G401.6 (cell line): ENCODE data around the gene GRB10.

Experiments
- FAIRE-seq: peaks from 2 replicates; lab custom pipeline; 2012; peaks lifted over from hg19 to GRCh38; lab: Jason Lieb, UNC

Gene GRB10

DNA sequence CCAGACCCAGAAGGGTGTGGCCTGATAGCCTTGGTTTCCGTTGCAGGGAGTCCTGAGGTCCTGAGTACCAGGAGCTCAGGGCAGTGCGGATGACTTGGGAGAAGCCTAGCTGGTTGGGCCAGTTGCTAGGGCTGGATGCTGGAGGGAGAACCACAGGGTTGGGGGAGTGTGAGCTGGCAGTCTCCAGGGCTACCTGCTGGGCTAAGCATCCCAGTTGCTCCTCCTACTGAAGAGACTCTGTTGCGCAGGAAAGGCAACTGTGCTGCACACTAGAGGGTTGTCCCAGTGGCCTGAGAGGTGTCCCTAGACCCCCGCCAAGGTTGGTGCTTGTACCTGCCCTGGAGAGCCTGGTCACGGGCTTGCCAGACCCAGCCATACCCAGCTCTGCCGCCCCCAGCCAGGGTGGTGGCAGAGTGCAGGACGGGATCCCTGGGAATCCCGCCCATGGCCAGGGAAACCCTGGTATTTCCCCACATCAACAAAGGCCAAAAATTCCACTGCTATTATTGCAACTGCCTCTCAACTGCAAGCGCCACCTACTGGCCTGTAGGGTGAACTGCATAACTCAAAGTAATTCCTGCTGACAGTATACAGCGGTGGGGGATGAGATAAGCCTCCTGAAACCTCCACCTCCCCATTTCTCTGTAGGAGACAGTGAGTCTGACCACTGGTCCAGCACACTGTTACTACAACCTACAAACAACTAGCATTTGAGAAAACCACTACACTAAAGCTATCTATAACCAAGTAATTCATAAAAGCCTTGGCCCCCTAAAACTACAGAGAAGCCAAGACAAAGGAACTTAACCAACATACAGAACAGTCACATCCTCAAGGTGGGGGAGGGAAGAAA, 149.9 kb downstream of the GRB10 start:
- no peak for FAIRE-seq

DNA sequence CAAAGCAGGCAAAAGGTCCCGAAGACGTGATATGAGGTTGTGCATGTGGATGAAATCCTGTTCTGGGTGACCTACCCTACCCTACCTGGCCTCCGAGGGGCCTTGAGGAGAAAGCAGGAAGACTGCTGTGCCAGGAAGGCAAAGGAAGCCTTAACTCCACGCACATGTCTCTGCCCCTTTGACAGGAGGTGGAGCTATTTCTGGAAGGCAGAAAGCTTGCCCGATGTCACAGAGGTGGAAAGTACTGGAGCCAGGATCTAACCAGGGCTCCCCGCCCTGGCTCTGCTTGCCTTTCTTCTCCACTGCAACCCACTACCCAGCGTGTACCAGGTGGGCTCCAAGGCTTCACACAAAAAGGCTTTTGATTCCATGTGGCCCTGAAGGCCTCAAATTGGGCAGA, 151.1 kb downstream of the GRB10 start:
- FAIRE-seq, result no peak

- FAIRE-seq, result no peak
Observed at GRCh38 chr7:50631100-50631499, 151.6 kb downstream of the GRB10 start.

DNA sequence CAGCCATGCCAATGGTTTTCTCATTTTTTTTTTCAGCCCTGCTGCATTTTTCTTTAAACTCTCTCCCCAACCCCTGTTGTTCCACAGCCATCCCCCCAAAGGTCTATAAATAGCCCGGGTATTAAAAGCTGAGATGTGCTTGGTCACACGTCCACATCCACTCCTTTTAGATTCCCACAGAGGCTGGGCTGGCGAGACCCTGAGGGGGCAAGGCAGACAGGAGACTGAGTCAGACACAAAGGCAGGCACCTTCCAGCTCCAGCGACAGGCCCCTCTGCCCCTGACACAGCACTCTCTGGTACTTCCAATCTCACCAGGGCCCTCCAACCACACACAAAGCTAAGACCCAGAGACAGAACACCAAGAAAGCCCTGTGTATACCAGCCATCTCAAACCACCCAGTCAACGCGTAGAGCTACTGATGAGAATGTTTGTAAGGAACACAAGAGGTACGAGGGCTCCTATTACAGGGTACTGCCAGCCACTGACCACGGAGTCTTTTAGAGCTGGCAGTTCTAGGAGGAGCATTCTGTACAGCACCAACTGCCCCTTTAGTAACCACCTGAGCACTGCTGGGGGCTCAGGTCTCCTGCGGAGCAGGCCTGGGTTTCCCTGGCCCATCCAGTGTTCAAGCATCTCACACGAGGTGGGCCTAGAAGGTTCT, 153.3 kb downstream of the GRB10 start:
- no peak for FAIRE-seq

- FAIRE-seq, result no peak
Observed at GRCh38 chr7:50628434-50629084, 154.1 kb downstream of the GRB10 start.

- no peak for FAIRE-seq
Observed at GRCh38 chr7:50627824-50628361, 154.8 kb downstream of the GRB10 start.

DNA sequence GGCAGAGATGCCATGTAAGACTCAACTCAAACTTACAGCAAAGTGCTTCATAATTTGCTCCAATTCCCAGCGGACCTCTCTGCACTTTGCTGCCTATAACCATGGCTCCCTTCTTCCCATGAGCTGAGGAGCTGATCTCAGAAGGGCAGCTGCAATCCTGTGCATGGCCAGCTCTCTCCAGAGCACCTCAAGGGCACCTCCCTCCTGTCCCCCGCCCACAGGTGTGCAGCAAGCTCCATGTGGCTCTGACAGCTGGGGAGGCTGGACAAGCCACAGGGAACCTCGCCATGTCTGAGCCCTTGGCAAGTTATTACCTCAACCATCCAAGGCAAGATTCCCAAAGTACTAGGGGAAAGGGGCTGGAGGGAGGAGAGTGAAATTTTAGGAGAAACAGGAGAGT, 156.4 kb downstream of the GRB10 start:
- no peak for FAIRE-seq

GRCh38 chr7:50625360-50625759, 157.3 kb downstream of the GRB10 start:
- FAIRE-seq, result no peak

DNA sequence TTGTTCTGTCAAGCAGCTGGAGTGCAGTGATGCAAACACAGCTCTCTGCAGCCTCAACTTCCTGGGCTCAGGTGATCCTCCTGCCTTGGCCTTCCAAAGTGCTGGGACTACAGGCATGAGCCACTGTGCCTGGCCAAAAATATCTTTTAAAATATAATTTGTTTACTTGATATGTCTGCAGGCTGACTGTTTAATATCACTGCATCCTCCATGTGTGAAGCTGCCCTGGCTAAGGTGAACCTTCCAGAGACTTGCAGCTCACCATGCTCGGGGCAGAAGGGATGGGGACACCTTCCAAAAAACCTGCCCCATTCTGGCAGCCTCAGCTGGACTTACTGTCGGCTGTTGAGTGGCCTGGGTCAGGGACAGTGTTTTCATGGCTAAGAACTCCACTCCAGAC, 159.9 kb downstream of the GRB10 start:
- FAIRE-seq, result no peak

DNA sequence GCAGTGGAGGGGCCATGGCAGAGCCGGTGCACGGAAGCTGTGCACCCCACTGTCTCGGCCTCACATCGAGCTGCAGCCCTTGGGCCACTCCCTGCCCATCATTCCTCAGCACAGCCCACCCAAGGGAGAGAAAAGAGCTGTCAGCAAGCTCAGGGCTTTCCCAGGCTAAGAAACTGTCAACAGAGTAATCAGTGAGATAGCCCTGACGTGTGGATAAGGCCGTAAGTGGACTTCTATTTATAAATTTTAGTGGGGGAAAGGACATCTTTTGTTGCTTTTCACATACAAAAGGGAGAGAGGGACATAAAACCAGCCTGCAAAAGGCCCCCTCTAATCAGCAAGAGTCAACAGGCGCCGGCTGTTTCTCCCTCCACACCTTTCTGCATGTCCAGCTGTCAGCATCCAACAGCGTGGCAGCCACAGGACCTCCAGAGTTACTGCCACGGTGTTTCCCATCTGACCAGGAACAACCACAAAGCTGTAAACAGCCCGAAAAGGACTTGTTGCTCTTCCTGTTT, 160.7 kb downstream of the GRB10 start:
- no peak for FAIRE-seq

- FAIRE-seq, result no peak
Observed at GRCh38 chr7:50621206-50621605, 161.5 kb downstream of the GRB10 start.

GRCh38 chr7:50620433-50620832, 162.3 kb downstream of the GRB10 start:
- FAIRE-seq, result no peak

GRCh38 chr7:50619684-50620083, 163.0 kb downstream of the GRB10 start:
- no peak for FAIRE-seq

DNA sequence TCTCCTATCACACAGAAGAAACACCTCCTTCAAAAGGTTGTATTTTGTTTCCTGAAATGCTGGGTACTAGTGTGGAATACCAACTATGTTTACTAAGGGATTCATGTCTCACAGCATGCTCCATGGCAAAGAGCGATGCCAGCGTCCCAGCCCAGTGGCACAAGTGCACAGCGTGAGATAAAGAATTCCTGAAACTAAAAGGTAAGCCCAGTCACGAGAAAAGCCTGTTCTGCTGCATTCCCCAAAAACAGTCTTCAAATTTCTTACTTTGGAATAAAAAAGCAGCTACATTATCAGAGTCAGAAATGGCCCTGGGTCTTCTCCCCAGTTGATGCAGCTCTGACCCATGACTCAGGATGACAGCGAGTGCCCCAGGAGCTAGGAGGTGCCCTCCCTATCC, 164.4 kb downstream of the GRB10 start:
- no peak for FAIRE-seq

DNA sequence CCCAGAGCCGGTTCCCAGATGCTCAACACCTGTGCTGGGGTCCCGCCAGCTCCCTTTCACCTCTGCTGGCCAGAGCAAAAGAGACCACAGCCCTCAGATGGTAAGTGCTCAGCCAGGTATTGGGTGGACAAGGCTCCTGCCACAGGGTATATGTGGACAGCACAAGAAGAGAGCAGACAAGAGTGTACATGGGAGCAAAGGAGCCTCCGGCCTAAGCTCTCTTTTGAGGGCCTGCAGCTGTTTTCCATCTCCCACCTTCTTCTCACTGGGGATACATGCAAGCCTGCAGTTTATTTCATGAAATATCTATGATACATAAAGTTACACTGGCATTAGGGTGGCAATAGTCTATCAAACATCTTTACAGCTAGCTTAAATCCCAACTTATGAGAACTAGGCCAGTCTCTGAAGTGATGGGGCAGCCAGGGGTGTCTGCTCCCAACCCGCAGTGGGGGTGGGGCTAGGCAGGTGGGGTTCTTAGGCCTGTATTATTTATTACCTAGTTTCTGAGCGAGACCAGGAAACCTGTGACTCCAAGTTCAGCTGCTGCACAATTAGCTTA, 167.1 kb downstream of the GRB10 start:
- no peak for FAIRE-seq

- no peak for FAIRE-seq
Observed at GRCh38 chr7:50614721-50615518, 167.8 kb downstream of the GRB10 start.

DNA sequence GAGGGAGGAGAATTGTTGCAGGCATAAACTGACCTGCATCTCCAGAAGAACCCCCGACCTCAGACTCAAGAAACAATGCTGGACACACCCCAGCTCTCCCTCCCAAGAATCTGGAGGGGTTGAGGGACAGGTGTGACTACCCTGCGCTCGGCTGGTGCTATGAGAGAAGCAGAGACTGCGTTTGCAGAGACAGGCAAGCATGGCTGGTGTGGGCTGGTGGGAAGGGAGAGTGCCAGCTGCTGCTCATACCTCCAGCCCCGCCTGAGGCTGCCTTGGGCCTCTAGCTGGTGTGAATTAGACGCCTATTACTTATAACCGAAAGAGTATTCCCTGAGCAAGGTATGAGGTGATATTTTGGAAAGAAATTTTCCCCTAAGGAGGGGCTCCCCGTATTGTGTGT, 169.2 kb downstream of the GRB10 start:
- no peak for FAIRE-seq

- no peak for FAIRE-seq
Observed at GRCh38 chr7:50612704-50613103, 170.0 kb downstream of the GRB10 start.

DNA sequence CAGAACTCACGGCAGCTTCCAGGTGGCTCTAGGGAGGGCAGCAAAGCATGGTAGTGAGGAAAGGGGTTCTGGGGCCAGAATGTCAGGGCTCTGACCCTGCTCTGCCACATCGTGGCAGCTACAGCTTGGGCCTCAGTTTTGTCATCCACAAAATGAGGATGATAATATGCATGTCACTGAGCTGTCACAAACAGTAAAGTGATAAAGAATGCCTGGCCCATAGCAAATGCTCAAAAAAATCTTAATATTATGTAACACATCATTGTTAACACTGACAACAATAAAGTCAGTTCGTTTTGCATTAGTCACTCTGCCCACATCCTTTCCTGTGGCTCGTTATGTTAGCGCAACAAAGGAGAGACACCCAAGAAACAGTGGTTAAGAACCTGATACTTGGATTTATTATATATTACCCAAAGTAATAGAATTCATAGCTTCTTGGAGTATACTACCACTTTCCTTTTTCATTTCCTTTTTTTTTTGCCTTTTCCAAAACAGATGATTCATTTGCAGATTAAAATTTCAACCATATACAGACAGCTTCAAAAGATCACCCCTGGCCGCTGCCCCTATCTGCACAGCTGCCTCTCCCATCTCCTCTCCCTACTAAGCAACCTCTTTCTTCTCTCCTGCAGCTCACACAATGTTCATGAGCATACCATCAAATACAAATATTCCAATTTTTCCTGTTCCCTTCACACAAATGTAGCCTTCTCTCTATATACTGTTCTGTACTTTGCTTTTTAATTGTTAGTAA, 172.0 kb downstream of the GRB10 start:
- no peak for FAIRE-seq

DNA sequence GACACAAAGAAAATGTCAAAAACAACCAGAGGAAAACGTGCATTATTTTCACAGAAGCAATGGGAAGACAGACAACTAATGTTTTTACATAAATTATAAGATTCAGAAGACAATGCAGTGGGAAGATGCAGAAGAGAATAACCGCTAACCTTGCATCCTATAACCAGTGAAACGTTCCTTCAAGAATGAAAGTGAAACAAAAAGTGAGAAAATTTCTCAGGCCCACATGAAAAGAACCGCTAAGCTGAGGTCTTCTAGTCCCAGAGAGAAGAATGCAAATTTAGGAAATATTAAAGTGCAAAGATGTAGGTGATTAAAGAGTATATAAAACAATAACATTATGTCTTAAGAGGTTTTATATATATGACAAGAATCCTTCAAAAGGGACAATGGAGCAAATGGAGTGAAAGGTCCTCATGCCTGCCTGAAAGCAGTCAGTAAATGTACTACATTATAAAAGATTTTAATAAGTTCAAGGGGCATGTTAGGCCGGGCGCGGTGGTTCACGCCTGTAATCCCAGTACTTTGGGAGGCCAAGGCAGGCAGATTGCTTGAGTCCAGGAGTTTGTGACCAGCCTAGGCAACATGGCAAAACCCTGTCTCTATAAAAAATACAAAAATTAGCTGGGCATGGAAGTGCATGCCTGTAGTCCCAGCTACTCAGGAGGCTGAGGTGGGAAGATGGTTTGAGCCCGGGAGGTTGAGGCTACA, 174.3 kb downstream of the GRB10 start:
- FAIRE-seq, result no peak
